Stimulated activated CD4-positive, alpha-beta T cell treated with anti-CD3 and anti-CD28 coated beads, Interleukin-4, amount 100 ng/mL, for 1 hour (primary cell): ENCODE data around the gene HTR2B.
"Not testable (repeated sequence)": the region's sequence is repeated elsewhere in the genome, so short reads cannot be mapped to it uniquely, and the experiment has no call there.

Source experiments
- DNase-seq: peaks from one replicate; pipeline ENCODE4 v3.0.0-alpha.2; 2020

HTR2B gene

GRCh38 chr2:231124838-231125568, at the start of gene HTR2B:
Gene HTR2B (minus strand): TSS chr2:231125042. CDS start chr2:231123764, 1,278 bp downstream.
- DNase-seq, result no peak

GRCh38 chr2:231174211-231174651, 49.4 kb upstream of the HTR2B start:
- no peak for DNase-seq

GRCh38 chr2:231172025-231172424, 47.2 kb upstream of the HTR2B start:
- no peak for DNase-seq

GRCh38 chr2:231170055-231170454, 45.2 kb upstream of the HTR2B start:
- no peak for DNase-seq

GRCh38 chr2:231169488-231169887, 44.6 kb upstream of the HTR2B start:
- DNase-seq, result no peak

GRCh38 chr2:231168460-231169139, 43.8 kb upstream of the HTR2B start:
- DNase-seq, result no peak

GRCh38 chr2:231167745-231168459, 43.1 kb upstream of the HTR2B start:
- DNase-seq, result no peak

- DNase-seq, result no peak
Measured at GRCh38 chr2:231163414-231164095, 38.7 kb upstream of the HTR2B start.

GRCh38 chr2:231163011-231163410, 38.2 kb upstream of the HTR2B start:
- no peak for DNase-seq

- DNase-seq, result no peak
Measured at GRCh38 chr2:231161877-231162329, 37.1 kb upstream of the HTR2B start.

- DNase-seq, result no peak
Measured at GRCh38 chr2:231161252-231161839, 36.5 kb upstream of the HTR2B start.

- no peak for DNase-seq
Measured at GRCh38 chr2:231160701-231161100, 35.9 kb upstream of the HTR2B start.

- DNase-seq, result no peak
Measured at GRCh38 chr2:231159306-231159705, 34.5 kb upstream of the HTR2B start.

- no peak for DNase-seq
Measured at GRCh38 chr2:231152800-231153557, 28.1 kb upstream of the HTR2B start.

- DNase-seq, result no peak
Measured at GRCh38 chr2:231146665-231147064, 21.8 kb upstream of the HTR2B start.

- DNase-seq, result no peak
Measured at GRCh38 chr2:231144896-231145295, 20.1 kb upstream of the HTR2B start.

- DNase-seq, result not testable (repeated sequence)
Measured at GRCh38 chr2:231140808-231141207, 16.0 kb upstream of the HTR2B start.

GRCh38 chr2:231139796-231140195, 15.0 kb upstream of the HTR2B start:
- DNase-seq, result no peak

- no peak for DNase-seq
Measured at GRCh38 chr2:231138699-231139098, 13.9 kb upstream of the HTR2B start.

GRCh38 chr2:231134910-231135655, 10.2 kb upstream of the HTR2B start:
- DNase-seq, result no peak
